K562 (cell line): Measurements from ENCODE around the gene MRPS31. TPM values are rescaled to one million over a fixed set of nuclear protein-coding genes. Genes with fewer than 3 reads are reported as not detected.

Experiments used
- BHLHE40 ChIP-seq: IDR thresholded peaks from 2 replicates; pipeline ENCODE4 v1.6.1; 2011; ENCODE audit warnings: low read length, improper control_type of control experiment
- BRCA1 ChIP-seq, 2 experiments: fragments of 450-650 bp in 1 of 2; sonication (generic) in 1 of 2; formaldehyde crosslinking in 1 of 2; IDR thresholded peaks; 2 replicates each; pipeline versions ENCODE4 v1.5.0 to v1.6.1; 2017 to 2020; ENCODE audit warnings: mild to moderate bottlenecking in 1 of 2, missing genetic modification reagents in 1 of 2
- CTCF ChIP-seq, 3 experiments: IDR thresholded peaks in 2 of 3; conservative IDR thresholded peaks in 1 of 3; 2 replicates each; pipeline ENCODE4 v1.5.1; 2011 to 2012; ENCODE audit warnings: low read length in 3 of 3, mild to moderate bottlenecking in 3 of 3, control low read depth in 2 of 3, improper control_type of control experiment in 1 of 3, inconsistent platforms in 1 of 3, low read depth in 1 of 3, mixed read lengths in 1 of 3, moderate library complexity in 1 of 3; ENCODE audit not compliant: insufficient read depth in 2 of 3
- EP300 ChIP-seq: IDR thresholded peaks from 2 replicates; pipeline ENCODE4 v1.6.1; 2012; ENCODE audit warnings: low read length, improper control_type of control experiment
- GATAD2B ChIP-seq: fragments of 450-650 bp; IDR thresholded peaks from 2 replicates; pipeline ENCODE4 v1.6.1; 2017; ENCODE audit warnings: mild to moderate bottlenecking, borderline replicate concordance
- HNRNPLL ChIP-seq: fragments of 200-400 bp; formaldehyde crosslinking; IDR thresholded peaks from 2 replicates; pipeline ENCODE4 v1.6.1; 2017; ENCODE audit warnings: low read length, low read depth, mild to moderate bottlenecking; ENCODE audit not compliant: poor library complexity, severe bottlenecking
- IRF2 ChIP-seq: sonication (generic); formaldehyde crosslinking; IDR thresholded peaks from 2 replicates; pipeline ENCODE4 v1.8.1; 2022; ENCODE audit warnings: mild to moderate bottlenecking, missing genetic modification reagents
- JUNB ChIP-seq: fragments of 450-650 bp; formaldehyde crosslinking; conservative IDR thresholded peaks from 2 replicates; pipeline ENCODE4 v1.4.0; 2020; ENCODE audit warnings: mild to moderate bottlenecking
- POLR2AphosphoS2 ChIP-seq: IDR thresholded peaks from 2 replicates; pipeline ENCODE4 v1.6.1; 2012; ENCODE audit warnings: low read length, improper control_type of control experiment
- POLR3A ChIP-seq: IDR thresholded peaks from 2 replicates; pipeline ENCODE4 v1.6.1; 2011; ENCODE audit warnings: borderline replicate concordance, mild to moderate bottlenecking, moderate library complexity; ENCODE audit not compliant: insufficient read length, insufficient read depth; ENCODE audit errors: extremely low read depth
- RBM39 ChIP-seq: fragments of 200-400 bp; formaldehyde crosslinking; optimal IDR thresholded peaks from 2 replicates; pipeline ENCODE3; 2018; ENCODE audit warnings: low read depth, low read length
- RCOR1 ChIP-seq, 2 experiments: IDR thresholded peaks; 2 replicates each; pipeline ENCODE4 v1.6.1; 2012; ENCODE audit warnings: low read depth in 2 of 2, low read length in 2 of 2, borderline replicate concordance in 1 of 2, improper control_type of control experiment in 1 of 2
- RHOXF2B ChIP-seq: fragments of 250-450 bp; sonication (Bioruptor Pico); conservative IDR thresholded peaks from 2 replicates; pipeline ENCODE4 v1.5.1; 2021
- SAP30 ChIP-seq: fragments of 200-600 bp; sonication (generic); IDR thresholded peaks from 2 replicates; pipeline ENCODE4 v1.6.1; 2012; ENCODE audit warnings: borderline replicate concordance, low read depth, mild to moderate bottlenecking, moderate library complexity, low read length, control low read depth, inconsistent platforms; ENCODE audit not compliant: insufficient read depth, poor library complexity, severe bottlenecking
- SMARCE1 ChIP-seq: fragments of 450-650 bp; IDR thresholded peaks from 2 replicates; pipeline ENCODE4 v1.7.1; 2016; ENCODE audit warnings: mild to moderate bottlenecking
- TAL1 ChIP-seq: fragments of 450-650 bp; IDR thresholded peaks from 2 replicates; pipeline ENCODE4 v1.6.1; 2016; ENCODE audit warnings: mild to moderate bottlenecking
- TRIM24 ChIP-seq, 2 experiments: fragments of 450-650 bp; IDR thresholded peaks; 2 replicates each; pipeline ENCODE4 v1.6.1; 2016
- ZBTB12 ChIP-seq: fragments of 250-450 bp; sonication (Bioruptor Pico); IDR thresholded peaks from 2 replicates; pipeline ENCODE4 v1.4.0; 2020
- ZNF184 ChIP-seq: sonication (generic); formaldehyde crosslinking; IDR thresholded peaks from 2 replicates; pipeline ENCODE4 v1.5.0; 2020; ENCODE audit warnings: missing genetic modification reagents
- ZNF436 ChIP-seq: fragments of 250-450, 450-650 bp; sonication (Bioruptor Pico); formaldehyde crosslinking; IDR thresholded peaks from 2 replicates; pipeline ENCODE4 v1.7.0; 2020; ENCODE audit warnings: mild to moderate bottlenecking
- ZNF766 ChIP-seq: fragments of 200-800 bp; sonication (Bioruptor generic); conservative IDR thresholded peaks from 2 replicates; pipeline ENCODE4 v1.6.1; 2016; ENCODE audit warnings: missing genetic modification characterization, missing compliant biosample characterization
- polyA plus RNA-seq, 8 experiments: library from polyadenylated mRNA; depleted of rRNA in 4 of 8; stranded (reverse) in 5 of 8; unstranded in 3 of 8; fragments of >200 nt; fragmentation: Nextera tagmentation in 2 of 8; fragmentation: Illumina TruSeq in 1 of 8; extraction: Ambion mirVana in 2 of 8; extraction: Trizol in 1 of 8; gene quantifications; 2 replicates each; pipeline versions ENCODE4 v1.2.1 to v1.2.3, GENCODE V29; 2011 to 2014; ENCODE audit warnings: inconsistent platforms in 1 of 8, missing spikeins in 1 of 8
- total RNA-seq, 7 experiments: library from RNA; depleted of rRNA in 6 of 7; stranded (reverse); fragments of >200 nt in 6 of 7; fragmentation: Illumina TruSeq in 2 of 7; extraction: Trizol in 2 of 7; gene quantifications; 2 replicates each; pipeline versions ENCODE4 v1.2.1 to v1.2.3, GENCODE V29; 2011 to 2021; ENCODE audit warnings: low replicate concordance in 1 of 7

The MRPS31 gene
- total and polyA plus RNA-seq, 9 of the 15 experiments (the other 6 are each of a cell fraction or from before 2014, with no cell fraction given) = 20.3 to 57.8 (median 37.1) TPM

- TF ChIP-seq POLR3A (no peak), CTCF (IDR thresholded peaks at IDR 0.05 in 2 of 3, conservative IDR thresholded peaks at IDR 0.05 in 1 of 3; ENCODE audit: insufficient read depth in 2 of 3, low read depth in 1 of 3, low read length in 3 of 3) (peak in 2 of 3 experiments; percentile 28 to 47; a peak in 3 of 6 replicates), HNRNPLL (peak; percentile 17), ZNF184 (CRISPR knock-in tag) (no peak), ZNF766 (CRISPR knock-in tag) (no peak), JUNB (CRISPR knock-in tag) (no peak), SMARCE1 (no peak), RBM39 (no peak), ZBTB12 (CRISPR knock-in tag) (no peak), BHLHE40 (peak; percentile 82), TAL1 (no peak), BRCA1 (IDR thresholded peaks at IDR 0.05) (no peak), BRCA1 (CRISPR knock-in tag; IDR thresholded peaks at IDR 0.05) (no peak), RHOXF2B (no peak), SAP30 (peak; percentile 34), GATAD2B (peak; percentile 95), IRF2 (CRISPR knock-in tag) (no peak), ZNF436 (CRISPR knock-in tag) (no peak), POLR2AphosphoS2 (no peak), RCOR1 (IDR thresholded peaks at IDR 0.05; ENCODE audit: borderline replicate concordance in 1 of 2, low read depth in 2 of 2, low read length in 2 of 2) (no peak), EP300 (no peak), TRIM24 (IDR thresholded peaks at IDR 0.05) (no peak)
These were observed 18.5 kb upstream of the MRPS31 start, which contains the start of gene SLC25A15 (continued) for GRCh38 chr13:40789275-40790153.
